ENCODE results near the gene DAW1. TPM values are rescaled to one million over a fixed set of nuclear protein-coding genes. Genes with fewer than 3 reads are reported as not detected.

DAW1 gene
- total and polyA plus RNA-seq, 2 of the 13 experiments (the other 11 are each of a cell fraction or from before 2014, with no cell fraction given): not detected

- no peak for TF ChIP-seq ZNF512B (CRISPR knock-in tag; IDR thresholded peaks at IDR 0.05; ENCODE audit: borderline replicate concordance)
- TF ChIP-seq HMGXB4 (CRISPR knock-in tag; IDR thresholded peaks at IDR 0.05; ENCODE audit: borderline replicate concordance in 1 of 2, low read depth in 1 of 2): peak in 1 of 2 experiments; percentile 38; a peak in 1 of 4 replicates
- TF ChIP-seq SMC3 (IDR thresholded peaks at IDR 0.05; ENCODE audit: low read length): peak; percentile 65
- TF ChIP-seq ZNF138 (CRISPR knock-in tag; IDR thresholded peaks at IDR 0.05; ENCODE audit: low read depth): no peak
- TF ChIP-seq ZNF615 (CRISPR knock-in tag; IDR thresholded peaks at IDR 0.05; ENCODE audit: borderline replicate concordance): no peak
- TF ChIP-seq ZNF644 (CRISPR knock-in tag; IDR thresholded peaks at IDR 0.05; ENCODE audit: low read depth): peak; percentile 33; the same call in 1 of the 2 replicates
- TF ChIP-seq CENPT (CRISPR knock-in tag; IDR thresholded peaks at IDR 0.05; ENCODE audit: low read depth): no peak
- no peak for TF ChIP-seq HNRNPUL1 (IDR thresholded peaks at IDR 0.05; ENCODE audit: low read depth, low read length)
Measured at GRCh38 chr2:227939271-227940027, 68.0 kb downstream of the DAW1 start (continued).

Data from HepG2 (cell line).